ENCODE data around the gene USPL1.

Gene USPL1

DNA sequence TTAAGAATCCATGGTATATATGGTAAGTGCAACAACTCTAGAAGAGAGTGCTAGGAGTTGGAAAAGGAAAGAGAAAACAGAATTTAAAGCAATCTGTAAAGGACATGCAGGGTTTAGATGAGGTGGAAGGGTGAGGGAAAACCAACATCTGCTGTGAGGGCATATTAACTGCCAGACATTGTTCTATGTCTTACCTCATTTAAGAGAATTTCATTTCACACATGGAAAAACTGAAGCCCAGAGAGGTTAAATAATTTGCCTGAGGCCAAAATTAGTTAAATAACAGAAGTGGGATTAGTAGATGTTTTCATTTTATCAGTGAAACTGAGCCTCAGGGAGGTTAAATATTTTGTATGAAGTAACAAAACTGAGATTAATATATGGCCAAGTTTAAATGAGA is 7.4 kb upstream of the USPL1 start:
- TF ChIP-seq, protein P1, sequence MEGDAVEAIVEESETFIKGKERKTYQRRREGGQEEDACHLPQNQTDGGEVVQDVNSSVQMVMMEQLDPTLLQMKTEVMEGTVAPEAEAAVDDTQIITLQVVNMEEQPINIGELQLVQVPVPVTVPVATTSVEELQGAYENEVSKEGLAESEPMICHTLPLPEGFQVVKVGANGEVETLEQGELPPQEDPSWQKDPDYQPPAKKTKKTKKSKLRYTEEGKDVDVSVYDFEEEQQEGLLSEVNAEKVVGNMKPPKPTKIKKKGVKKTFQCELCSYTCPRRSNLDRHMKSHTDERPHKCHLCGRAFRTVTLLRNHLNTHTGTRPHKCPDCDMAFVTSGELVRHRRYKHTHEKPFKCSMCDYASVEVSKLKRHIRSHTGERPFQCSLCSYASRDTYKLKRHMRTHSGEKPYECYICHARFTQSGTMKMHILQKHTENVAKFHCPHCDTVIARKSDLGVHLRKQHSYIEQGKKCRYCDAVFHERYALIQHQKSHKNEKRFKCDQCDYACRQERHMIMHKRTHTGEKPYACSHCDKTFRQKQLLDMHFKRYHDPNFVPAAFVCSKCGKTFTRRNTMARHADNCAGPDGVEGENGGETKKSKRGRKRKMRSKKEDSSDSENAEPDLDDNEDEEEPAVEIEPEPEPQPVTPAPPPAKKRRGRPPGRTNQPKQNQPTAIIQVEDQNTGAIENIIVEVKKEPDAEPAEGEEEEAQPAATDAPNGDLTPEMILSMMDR (IDR thresholded peaks at IDR 0.05; ENCODE audit: low read depth, low read length, missing control alignments) = no peak
- DNase-seq (ENCODE audit: low read depth) = no peak
- in situ Hi-C loops (cut with HindIII; ENCODE audit: low sequenced_read_pairs) = no loop called here
- H3K4me3 ChIP-seq (ENCODE audit: low read depth, low read length) = no peak overlapping the region

DNA sequence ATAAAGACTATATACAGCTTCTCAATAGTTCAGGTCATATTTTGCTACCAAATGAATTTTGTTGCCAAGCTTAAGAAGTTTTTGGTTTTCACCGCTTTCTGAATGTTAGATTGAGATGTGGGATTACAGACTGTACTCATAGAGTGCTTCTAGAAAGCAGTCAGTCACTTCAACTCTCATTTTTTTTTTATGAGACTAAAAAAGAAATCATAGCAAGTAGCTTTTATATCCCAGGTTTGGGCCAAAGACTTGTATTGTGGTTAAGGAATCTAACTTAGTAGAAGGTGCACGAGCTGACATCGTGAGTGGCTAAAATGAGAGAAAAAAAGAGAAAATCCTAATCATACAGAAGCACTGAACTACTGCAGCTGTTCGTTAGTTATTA is 2.2 kb upstream of the USPL1 start:
- DNase-seq (ENCODE audit: low read depth) = no peak
- TF ChIP-seq, protein P1 (IDR thresholded peaks at IDR 0.05; ENCODE audit: low read depth, low read length, missing control alignments) = no peak
- H3K4me3 ChIP-seq (ENCODE audit: low read depth, low read length) = peak overlapping the region; percentile 99
- in situ Hi-C loops (cut with HindIII; ENCODE audit: low sequenced_read_pairs) = no loop called here

DNA sequence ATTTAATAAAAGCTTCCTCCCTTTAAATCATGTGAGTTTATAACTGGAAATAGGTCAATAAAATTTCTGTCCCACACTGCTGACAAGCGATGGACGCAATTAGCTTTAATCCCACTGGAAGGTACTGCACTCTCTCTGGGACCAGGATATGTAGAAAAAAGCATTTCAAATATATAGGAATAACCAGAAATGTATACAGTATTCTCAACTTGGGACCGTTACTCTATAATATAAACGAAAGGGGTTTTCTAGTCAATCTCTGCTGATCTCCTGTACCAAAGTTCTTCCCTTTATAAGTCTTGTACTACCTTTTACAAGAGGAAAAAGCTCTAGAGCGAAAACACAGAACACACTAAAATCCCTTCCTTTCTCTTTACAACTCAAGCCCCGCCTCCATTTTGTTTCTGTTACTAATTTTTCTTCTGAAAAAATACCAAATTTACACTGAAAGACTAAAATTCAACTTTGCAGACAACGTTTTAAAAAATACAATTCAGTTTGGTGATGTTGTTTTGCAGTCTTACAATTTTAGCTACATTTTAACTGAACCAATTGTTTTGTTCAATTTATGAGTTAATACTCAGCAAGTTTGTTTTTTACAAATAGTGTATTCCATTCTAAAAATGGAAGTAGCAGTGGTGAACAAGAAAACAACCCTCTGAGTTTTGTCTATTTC is 1.7 kb upstream of the USPL1 start:
- in situ Hi-C loops (cut with HindIII; ENCODE audit: low sequenced_read_pairs) = no loop called here
- peak overlapping the region; percentile 99 for H3K4me3 ChIP-seq (ENCODE audit: low read depth, low read length)
- TF ChIP-seq, protein P1 (IDR thresholded peaks at IDR 0.05; ENCODE audit: low read depth, low read length, missing control alignments) = no peak
- peak; percentile 11 for DNase-seq (ENCODE audit: low read depth)

DNA sequence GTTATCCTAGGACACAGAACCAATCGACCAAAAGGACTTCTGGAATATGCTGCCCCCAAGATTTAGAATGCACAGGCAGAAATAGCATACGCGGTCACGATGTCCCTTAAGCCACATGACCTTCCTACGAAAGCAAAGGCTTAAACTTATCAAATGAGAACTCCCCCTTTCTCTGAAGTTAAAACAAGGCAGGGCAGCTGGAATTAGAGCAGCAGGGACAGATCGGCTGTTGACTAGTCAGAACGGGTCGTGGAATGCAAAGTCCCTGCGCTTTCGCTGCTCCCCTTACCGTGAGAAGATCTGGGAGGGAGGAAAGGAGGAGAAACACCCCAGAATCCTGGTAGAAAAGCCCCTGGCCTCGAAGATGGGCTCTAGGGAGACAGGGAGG is 799 bp upstream of the USPL1 start:
- peak overlapping the region; percentile 99 for H3K4me3 ChIP-seq (ENCODE audit: low read depth, low read length)
- TF ChIP-seq, protein P1 (IDR thresholded peaks at IDR 0.05; ENCODE audit: low read depth, low read length, missing control alignments) = no peak
- DNase-seq (ENCODE audit: low read depth) = peak; percentile 77
- in situ Hi-C loops (cut with HindIII; ENCODE audit: low sequenced_read_pairs) = no loop called here

DNA sequence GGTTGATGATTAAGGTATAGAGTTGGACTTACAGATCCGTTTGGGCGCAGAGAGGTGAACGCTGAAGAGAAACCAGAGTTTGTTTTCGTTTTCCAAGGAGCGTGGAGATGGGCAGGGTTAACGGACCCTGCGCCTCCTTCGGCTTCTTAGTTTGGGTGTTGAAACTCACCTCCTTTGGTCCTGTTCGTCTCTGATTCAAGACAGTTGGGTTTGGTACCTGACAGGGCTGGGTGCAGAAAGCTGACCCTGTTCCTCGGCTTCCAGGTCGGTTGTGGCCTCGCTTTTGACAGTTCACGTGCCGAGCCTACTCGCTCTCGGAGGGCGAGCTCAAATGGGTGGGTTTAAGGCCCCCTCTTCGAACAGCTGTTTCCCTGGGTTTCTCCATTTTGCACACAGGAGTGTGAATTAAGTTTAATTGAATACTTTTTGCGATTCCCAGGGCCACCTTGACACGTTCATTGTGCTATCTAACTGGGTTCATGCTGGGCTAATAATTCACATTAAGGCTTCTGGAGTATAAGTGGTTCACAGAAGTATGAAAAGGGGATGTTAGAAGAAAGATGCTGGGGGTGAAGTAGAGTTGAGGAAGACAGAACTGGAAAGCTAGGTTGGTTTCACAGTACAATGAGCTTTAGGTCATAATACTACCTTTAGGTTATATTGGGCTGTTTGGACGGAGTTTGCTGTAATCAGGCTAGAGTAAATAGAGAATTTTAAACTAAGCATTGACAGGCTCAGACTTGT is 638 bp downstream of the USPL1 start:
- DNase-seq (ENCODE audit: low read depth) = no peak

DNA sequence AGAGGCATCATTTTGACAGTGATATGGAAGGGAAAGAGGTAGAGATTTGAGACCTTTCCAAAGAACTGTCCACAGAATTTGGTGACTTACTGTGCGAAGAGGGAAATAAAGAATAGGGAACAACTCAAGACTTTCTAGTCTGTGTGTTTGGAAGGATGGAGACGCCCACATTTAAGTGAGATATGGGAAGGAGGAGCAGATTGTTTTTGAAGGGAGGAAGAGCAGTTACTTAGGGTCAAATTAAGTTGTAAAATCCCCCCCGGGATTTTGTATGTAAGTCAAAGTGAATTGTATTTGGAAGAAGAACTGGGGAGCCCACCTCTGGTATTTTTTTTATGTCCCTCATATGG is 1.2 kb downstream of the USPL1 start:
- H3K4me3 ChIP-seq (ENCODE audit: low read depth, low read length) = peak overlapping the region; percentile 99
- no peak for DNase-seq (ENCODE audit: low read depth)
- TF ChIP-seq, protein P1 (IDR thresholded peaks at IDR 0.05; ENCODE audit: low read depth, low read length, missing control alignments) = no peak
- in situ Hi-C loops (cut with HindIII; ENCODE audit: low sequenced_read_pairs) = no loop called here

More for the DNA sequence above, 638 bp downstream of the USPL1 start:
- peak overlapping the region; percentile 99 for H3K4me3 ChIP-seq (ENCODE audit: low read depth, low read length)
- TF ChIP-seq, protein P1 (IDR thresholded peaks at IDR 0.05; ENCODE audit: low read depth, low read length, missing control alignments) = no peak
- in situ Hi-C loops (cut with HindIII; ENCODE audit: low sequenced_read_pairs) = no loop called here
